EL (cell line): ENCODE measurements around the gene MYLK4.

Experiments used
- DNase-seq: peaks from one replicate; pipeline ENCODE4 v3.0.0-alpha.2; 2016

Gene MYLK4

GRCh38 chr6:2688401-2689064 lies 62.2 kb downstream of the MYLK4 start:
- peak; percentile 81 for DNase-seq

GRCh38 chr6:2687456-2687855 lies 63.3 kb downstream of the MYLK4 start:
- no peak for DNase-seq

GRCh38 chr6:2686515-2686914 lies 64.2 kb downstream of the MYLK4 start:
- no peak for DNase-seq

- DNase-seq, result no peak
Measured at GRCh38 chr6:2684766-2685754, 65.7 kb downstream of the MYLK4 start.

- peak; percentile 74 for DNase-seq
Measured at GRCh38 chr6:2684103-2684749, 66.5 kb downstream of the MYLK4 start.

- no peak for DNase-seq
Measured at GRCh38 chr6:2680264-2680922, 70.3 kb downstream of the MYLK4 start.

- DNase-seq, result no peak
Measured at GRCh38 chr6:2677080-2677593, 73.6 kb downstream of the MYLK4 start.

- no peak for DNase-seq
Measured at GRCh38 chr6:2676048-2676447, 74.7 kb downstream of the MYLK4 start.

GRCh38 chr6:2674857-2675256 lies 75.9 kb downstream of the MYLK4 start:
- no peak for DNase-seq

- DNase-seq, result no peak
Measured at GRCh38 chr6:2669067-2669700, 81.5 kb downstream of the MYLK4 start.

GRCh38 chr6:2667617-2668016 lies 83.1 kb downstream of the MYLK4 start:
- DNase-seq, result no peak

GRCh38 chr6:2666906-2667575 lies 83.7 kb downstream of the MYLK4 start:
- no peak for DNase-seq

GRCh38 chr6:2665146-2666070 lies 85.3 kb downstream of the MYLK4 start:
- no peak for DNase-seq

GRCh38 chr6:2663123-2663522 lies 87.6 kb downstream of the MYLK4 start:
- DNase-seq, result no peak

- DNase-seq, result no peak
Measured at GRCh38 chr6:2661651-2662050, 89.1 kb downstream of the MYLK4 start.

GRCh38 chr6:2659882-2660281 lies 90.8 kb downstream of the MYLK4 start:
- DNase-seq, result peak; percentile 71

- DNase-seq, result no peak
Measured at GRCh38 chr6:2659381-2659780, 91.3 kb downstream of the MYLK4 start.

GRCh38 chr6:2658788-2659187 lies 91.9 kb downstream of the MYLK4 start:
- DNase-seq, result peak; percentile 10

GRCh38 chr6:2656460-2657079 lies 94.2 kb downstream of the MYLK4 start:
- no peak for DNase-seq

GRCh38 chr6:2655844-2656433 lies 94.8 kb downstream of the MYLK4 start:
- DNase-seq, result no peak
